ENCODE results near the gene MBD3L2B.
"Not testable (repeated sequence)": the region's sequence is repeated elsewhere in the genome, so short reads cannot be mapped to it uniquely, and the experiment has no call there.

Gene MBD3L2B

GRCh38 chr19:7054635-7055368 lies 33.6 kb upstream of the MBD3L2B start:
- H3K14ac ChIP-seq (ENCODE audit: low read length): not testable (repeated sequence)

DNA sequence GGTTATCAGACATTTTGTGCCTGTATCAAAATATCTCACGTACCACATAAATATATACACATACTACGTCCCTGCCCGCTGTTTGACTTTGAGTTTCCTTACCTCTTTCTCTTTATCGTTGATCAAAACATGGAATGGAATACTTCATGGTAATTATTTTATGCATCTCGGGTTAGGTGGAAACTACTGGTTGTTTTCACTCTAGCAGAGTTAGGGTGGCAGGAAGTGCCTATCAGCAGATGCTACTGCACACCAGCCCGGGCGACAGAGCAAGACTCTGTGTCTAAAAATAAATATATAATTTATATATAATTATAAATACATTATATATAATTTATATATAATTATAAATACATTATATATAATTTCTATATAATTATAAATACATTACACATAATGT lies 31.7 kb upstream of the MBD3L2B start:
- H3K27ac ChIP-seq (replicated peaks; ENCODE audit: low read length); H3K14ac ChIP-seq (ENCODE audit: low read length); H2AK5ac ChIP-seq (ENCODE audit: low read depth, low read length); H4K91ac ChIP-seq (ENCODE audit: low read depth, low read length, poor library complexity); H2BK120ac ChIP-seq (ENCODE audit: low read depth, low read length); H3K4me3 ChIP-seq (ENCODE audit: low read length in 2 of 2); H3K23ac ChIP-seq (ENCODE audit: low read depth, low read length, poor library complexity); H3K9me3 ChIP-seq (replicated peaks in 1 of 2; ENCODE audit: control insufficient read depth in 2 of 2, insufficient read depth in 1 of 2, low read depth in 1 of 2, low read length in 2 of 2); H3K4me2 ChIP-seq (ENCODE audit: insufficient read depth, low read length, poor library complexity, severe bottlenecking); H3K27me3 ChIP-seq (ENCODE audit: control insufficient read depth in 3 of 3, insufficient read depth in 3 of 3, low read depth in 1 of 3, low read length in 3 of 3); H2BK5ac ChIP-seq (ENCODE audit: low read length); H2AFZ ChIP-seq (ENCODE audit: low read length); H3K4me1 ChIP-seq (ENCODE audit: control insufficient read depth in 2 of 2, insufficient read depth in 1 of 2, low read depth in 1 of 2, low read length in 2 of 2); H3K36me3 ChIP-seq (replicated peaks in 1 of 2; ENCODE audit: control insufficient read depth in 2 of 2, insufficient read depth in 2 of 2, low read length in 2 of 2); H4K8ac ChIP-seq (ENCODE audit: low read depth, low read length); H3K79me1 ChIP-seq (ENCODE audit: low read depth, low read length); H2BK12ac ChIP-seq (ENCODE audit: low read length); DNase-seq (ENCODE audit: low spot score); H2BK15ac ChIP-seq (ENCODE audit: low read length); H3K4ac ChIP-seq (ENCODE audit: low read length); H3K18ac ChIP-seq (ENCODE audit: low read length); H3K9ac ChIP-seq (ENCODE audit: low read depth, low read length, poor library complexity): not testable (repeated sequence)
- no CpG with 5 or more reads among the region's 7 CpGs for WGBS, 2 donors (ENCODE audit: extremely low coverage in 2 of 2, insufficient read length in 2 of 2, insufficient replicate concordance in 1 of 2)

More at GRCh38 chr19:7054635-7055368, 33.6 kb upstream of the MBD3L2B start:
- H3K9me3 ChIP-seq (replicated peaks in 1 of 2; ENCODE audit: control insufficient read depth in 2 of 2, insufficient read depth in 1 of 2, low read depth in 1 of 2, low read length in 2 of 2); H4K8ac ChIP-seq (ENCODE audit: low read depth, low read length); H3K4me3 ChIP-seq (ENCODE audit: low read length in 2 of 2); H3K27me3 ChIP-seq (ENCODE audit: control insufficient read depth in 3 of 3, insufficient read depth in 3 of 3, low read depth in 1 of 3, low read length in 3 of 3); H2BK12ac ChIP-seq (ENCODE audit: low read length); H4K91ac ChIP-seq (ENCODE audit: low read depth, low read length, poor library complexity); H2AK5ac ChIP-seq (ENCODE audit: low read depth, low read length); H3K79me1 ChIP-seq (ENCODE audit: low read depth, low read length); H2BK15ac ChIP-seq (ENCODE audit: low read length); H3K27ac ChIP-seq (replicated peaks; ENCODE audit: low read length); DNase-seq (ENCODE audit: low spot score); H3K18ac ChIP-seq (ENCODE audit: low read length); H2BK120ac ChIP-seq (ENCODE audit: low read depth, low read length); H3K4me2 ChIP-seq (ENCODE audit: insufficient read depth, low read length, poor library complexity, severe bottlenecking); H3K4ac ChIP-seq (ENCODE audit: low read length); H3K23ac ChIP-seq (ENCODE audit: low read depth, low read length, poor library complexity); H2AFZ ChIP-seq (ENCODE audit: low read length); H2BK5ac ChIP-seq (ENCODE audit: low read length); H3K9ac ChIP-seq (ENCODE audit: low read depth, low read length, poor library complexity); H3K4me1 ChIP-seq (ENCODE audit: control insufficient read depth in 2 of 2, insufficient read depth in 1 of 2, low read depth in 1 of 2, low read length in 2 of 2); H3K36me3 ChIP-seq (replicated peaks in 1 of 2; ENCODE audit: control insufficient read depth in 2 of 2, insufficient read depth in 2 of 2, low read length in 2 of 2): not testable (repeated sequence)
- no CpG with 5 or more reads among the region's 14 CpGs for WGBS, 2 donors (ENCODE audit: extremely low coverage in 2 of 2, insufficient read length in 2 of 2, insufficient replicate concordance in 1 of 2)

DNA sequence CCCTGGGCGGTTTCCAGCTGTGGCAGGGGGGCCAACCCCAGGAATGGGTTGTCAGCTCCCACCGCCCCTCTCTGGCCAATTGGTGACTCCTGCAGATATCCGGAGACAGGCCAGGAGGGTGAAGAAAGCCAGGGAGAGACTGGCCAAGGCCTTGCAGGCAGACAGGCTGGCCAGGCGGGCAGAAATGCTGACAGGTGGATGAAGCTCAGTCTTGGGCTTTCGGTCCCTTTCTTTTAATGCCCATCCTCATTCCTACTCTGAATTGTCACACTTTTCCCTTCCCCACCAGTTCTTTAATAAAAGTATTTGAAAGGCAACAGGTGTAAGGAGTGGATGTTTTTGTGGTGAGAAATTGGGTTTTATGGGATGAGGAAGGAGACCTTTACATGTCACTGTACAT lies 30.2 kb upstream of the MBD3L2B start:
- not testable (repeated sequence) for DNase-seq (ENCODE audit: low spot score); H2BK120ac ChIP-seq (ENCODE audit: low read depth, low read length); H3K4me3 ChIP-seq (ENCODE audit: low read length in 2 of 2); H3K4me2 ChIP-seq (ENCODE audit: insufficient read depth, low read length, poor library complexity, severe bottlenecking); H3K36me3 ChIP-seq (replicated peaks in 1 of 2; ENCODE audit: control insufficient read depth in 2 of 2, insufficient read depth in 2 of 2, low read length in 2 of 2); H2BK12ac ChIP-seq (ENCODE audit: low read length); H3K23ac ChIP-seq (ENCODE audit: low read depth, low read length, poor library complexity); H4K91ac ChIP-seq (ENCODE audit: low read depth, low read length, poor library complexity); H3K79me1 ChIP-seq (ENCODE audit: low read depth, low read length); H3K18ac ChIP-seq (ENCODE audit: low read length); H3K9ac ChIP-seq (ENCODE audit: low read depth, low read length, poor library complexity); H3K4me1 ChIP-seq (ENCODE audit: control insufficient read depth in 2 of 2, insufficient read depth in 1 of 2, low read depth in 1 of 2, low read length in 2 of 2); H2BK15ac ChIP-seq (ENCODE audit: low read length); H3K14ac ChIP-seq (ENCODE audit: low read length); H2BK5ac ChIP-seq (ENCODE audit: low read length); H3K4ac ChIP-seq (ENCODE audit: low read length); H3K9me3 ChIP-seq (replicated peaks in 1 of 2; ENCODE audit: control insufficient read depth in 2 of 2, insufficient read depth in 1 of 2, low read depth in 1 of 2, low read length in 2 of 2); H2AFZ ChIP-seq (ENCODE audit: low read length); H2AK5ac ChIP-seq (ENCODE audit: low read depth, low read length); H4K8ac ChIP-seq (ENCODE audit: low read depth, low read length); H3K27ac ChIP-seq (replicated peaks; ENCODE audit: low read length); H3K27me3 ChIP-seq (ENCODE audit: control insufficient read depth in 3 of 3, insufficient read depth in 3 of 3, low read depth in 1 of 3, low read length in 3 of 3)
- no CpG with 5 or more reads among the region's 5 CpGs for WGBS, 2 donors (ENCODE audit: extremely low coverage in 2 of 2, insufficient read length in 2 of 2, insufficient replicate concordance in 1 of 2)

DNA sequence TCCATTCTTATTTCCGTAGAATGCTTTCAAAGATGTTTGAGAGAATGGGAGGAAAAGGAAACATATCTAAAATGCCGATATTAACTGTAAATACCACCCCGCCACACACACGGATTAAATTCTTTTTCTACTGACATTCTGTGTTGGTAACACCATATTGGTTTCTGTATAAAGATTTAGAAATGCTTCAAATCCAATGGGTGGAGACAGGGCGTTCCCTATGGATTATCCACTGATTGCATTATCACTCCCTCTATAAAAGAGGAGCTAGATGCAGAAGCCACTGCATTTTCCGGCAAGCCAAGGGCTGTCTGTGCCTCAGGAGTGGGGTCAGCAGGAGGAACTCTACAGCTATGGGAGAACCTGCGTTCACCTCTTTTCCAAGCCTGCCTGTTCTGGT lies 27.8 kb upstream of the MBD3L2B start, which contains the start of gene MBD3L2:
TSS of gene MBD3L2 (plus strand) at position 301 of the 400 bp plus-strand sequence. CDS start at position 354, 53 bp downstream.
- not testable (repeated sequence) for H3K79me1 ChIP-seq (ENCODE audit: low read depth, low read length)

More for the DNA sequence above, 27.8 kb upstream of the MBD3L2B start, which contains the start of gene MBD3L2:
- not testable (repeated sequence) for H3K23ac ChIP-seq (ENCODE audit: low read depth, low read length, poor library complexity); H3K27me3 ChIP-seq (ENCODE audit: control insufficient read depth in 3 of 3, insufficient read depth in 3 of 3, low read depth in 1 of 3, low read length in 3 of 3); H3K4me1 ChIP-seq (ENCODE audit: control insufficient read depth in 2 of 2, insufficient read depth in 1 of 2, low read depth in 1 of 2, low read length in 2 of 2); H4K8ac ChIP-seq (ENCODE audit: low read depth, low read length); DNase-seq (ENCODE audit: low spot score); H4K91ac ChIP-seq (ENCODE audit: low read depth, low read length, poor library complexity); H3K4me2 ChIP-seq (ENCODE audit: insufficient read depth, low read length, poor library complexity, severe bottlenecking); H3K9ac ChIP-seq (ENCODE audit: low read depth, low read length, poor library complexity); H2BK120ac ChIP-seq (ENCODE audit: low read depth, low read length); H2BK15ac ChIP-seq (ENCODE audit: low read length); H3K4ac ChIP-seq (ENCODE audit: low read length); H3K9me3 ChIP-seq (replicated peaks in 1 of 2; ENCODE audit: control insufficient read depth in 2 of 2, insufficient read depth in 1 of 2, low read depth in 1 of 2, low read length in 2 of 2); H3K27ac ChIP-seq (replicated peaks; ENCODE audit: low read length); H3K36me3 ChIP-seq (replicated peaks in 1 of 2; ENCODE audit: control insufficient read depth in 2 of 2, insufficient read depth in 2 of 2, low read length in 2 of 2); H2BK12ac ChIP-seq (ENCODE audit: low read length); H2AFZ ChIP-seq (ENCODE audit: low read length); H3K14ac ChIP-seq (ENCODE audit: low read length); H2AK5ac ChIP-seq (ENCODE audit: low read depth, low read length); H3K4me3 ChIP-seq (ENCODE audit: low read length in 2 of 2); H3K18ac ChIP-seq (ENCODE audit: low read length); H2BK5ac ChIP-seq (ENCODE audit: low read length)
- whole genome bisulfite sequencing, 2 donors (ENCODE audit: extremely low coverage in 2 of 2, insufficient read length in 2 of 2, insufficient replicate concordance in 1 of 2): no CpG with 5 or more reads among the region's 7 CpGs

Measured in neuronal stem cell (in vitro differentiated cells).